Raji (cell line): Measurements from ENCODE around the gene GPR26.

Experiments
- POLR2A ChIP-seq: IDR thresholded peaks from 2 replicates; pipeline ENCODE4 v1.6.1; 2011; ENCODE audit warnings: low read depth, low read length, control low read depth; ENCODE audit not compliant: insufficient read depth

GPR26 gene

DNA sequence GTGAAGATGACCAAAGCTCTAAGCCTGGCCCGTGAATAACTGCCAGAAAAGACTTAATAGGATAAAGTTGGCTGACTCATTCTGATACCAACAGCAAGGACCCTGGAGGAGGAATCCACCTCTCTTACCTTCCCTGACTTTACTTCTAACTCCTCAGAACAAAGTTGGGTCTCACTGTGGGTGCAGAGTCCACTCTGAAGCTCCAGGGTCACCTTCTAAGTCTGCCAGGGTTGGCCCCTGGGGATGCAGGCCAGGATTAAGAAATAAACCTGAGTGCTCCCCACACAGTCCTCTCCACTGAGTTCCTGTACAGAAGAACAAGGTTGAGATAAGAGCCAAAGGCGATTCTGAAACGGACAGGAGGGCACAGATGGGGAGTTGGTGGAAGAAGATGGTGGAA is 54.4 kb downstream of the GPR26 start:
- TF ChIP-seq POLR2A, result no peak

GRCh38 chr10:123721441-123722049 is 55.4 kb downstream of the GPR26 start:
- TF ChIP-seq POLR2A, result no peak

GRCh38 chr10:123722351-123722750 is 56.2 kb downstream of the GPR26 start:
- TF ChIP-seq POLR2A, result no peak

DNA sequence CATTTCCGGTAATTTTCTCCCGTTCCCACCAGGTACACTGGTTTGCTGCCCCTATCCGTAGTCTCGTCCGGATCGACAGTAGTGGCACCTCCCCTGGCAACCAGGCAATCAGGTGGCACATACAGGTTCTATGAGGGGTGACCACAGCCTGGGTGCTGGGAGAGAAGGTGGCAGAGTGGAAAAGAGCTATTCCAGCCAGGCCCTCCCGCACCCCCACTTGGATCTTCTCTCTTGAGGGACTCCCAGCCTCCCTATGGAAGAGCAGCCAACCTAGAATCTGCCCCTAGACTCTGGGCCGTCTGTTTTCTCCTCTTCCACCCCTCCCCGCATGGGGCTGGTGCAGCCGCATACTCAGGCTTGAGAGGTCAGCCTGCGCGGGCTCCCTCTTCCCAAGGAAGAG is 58.6 kb downstream of the GPR26 start:
- no peak for TF ChIP-seq POLR2A

- no peak for TF ChIP-seq POLR2A
Observed at GRCh38 chr10:123726381-123726780, 60.2 kb downstream of the GPR26 start.

GRCh38 chr10:123726836-123727235 is 60.7 kb downstream of the GPR26 start:
- no peak for TF ChIP-seq POLR2A

DNA sequence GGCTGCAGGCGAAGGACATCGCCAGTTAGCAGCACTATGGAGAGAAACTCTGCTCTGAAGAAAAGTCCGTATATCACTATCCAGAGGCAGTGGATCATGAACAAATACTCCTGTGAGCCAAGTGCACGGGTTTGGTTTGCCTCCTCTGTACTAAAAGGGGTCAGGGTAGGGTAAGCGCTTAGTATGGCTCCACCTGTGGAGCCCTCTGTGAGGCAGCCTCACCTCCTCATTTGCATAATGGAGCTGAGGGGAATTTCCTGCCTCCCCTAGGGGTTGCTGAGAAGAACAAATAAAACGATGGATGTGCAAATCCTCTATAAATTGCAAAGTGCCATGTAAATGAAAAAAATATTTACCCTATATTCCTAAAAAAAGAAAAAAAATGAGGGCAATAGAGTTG is 63.4 kb downstream of the GPR26 start:
- TF ChIP-seq POLR2A, result no peak

- TF ChIP-seq POLR2A, result no peak
Observed at GRCh38 chr10:123741146-123741545, 75.0 kb downstream of the GPR26 start.

GRCh38 chr10:123741711-123742110 is 75.6 kb downstream of the GPR26 start:
- TF ChIP-seq POLR2A, result no peak

GRCh38 chr10:123742751-123743440 is 76.7 kb downstream of the GPR26 start:
- no peak for TF ChIP-seq POLR2A

GRCh38 chr10:123743441-123744223 is 77.5 kb downstream of the GPR26 start:
- no peak for TF ChIP-seq POLR2A

- no peak for TF ChIP-seq POLR2A
Observed at GRCh38 chr10:123744224-123744536, 78.0 kb downstream of the GPR26 start.
